G401.6 (cell line): ENCODE data around the gene ZNF2.
A peak's percentile ranks its signal among the peaks of the same experiment; 100 is the strongest.
"Not testable (repeated sequence)": the region's sequence is repeated elsewhere in the genome, so short reads cannot be mapped to it uniquely, and the experiment has no call there.

ENCODE experiments used
- FAIRE-seq: peaks from 2 replicates; lab custom pipeline; 2012; peaks lifted over from hg19 to GRCh38; lab: Jason Lieb, UNC

ZNF2 gene

DNA sequence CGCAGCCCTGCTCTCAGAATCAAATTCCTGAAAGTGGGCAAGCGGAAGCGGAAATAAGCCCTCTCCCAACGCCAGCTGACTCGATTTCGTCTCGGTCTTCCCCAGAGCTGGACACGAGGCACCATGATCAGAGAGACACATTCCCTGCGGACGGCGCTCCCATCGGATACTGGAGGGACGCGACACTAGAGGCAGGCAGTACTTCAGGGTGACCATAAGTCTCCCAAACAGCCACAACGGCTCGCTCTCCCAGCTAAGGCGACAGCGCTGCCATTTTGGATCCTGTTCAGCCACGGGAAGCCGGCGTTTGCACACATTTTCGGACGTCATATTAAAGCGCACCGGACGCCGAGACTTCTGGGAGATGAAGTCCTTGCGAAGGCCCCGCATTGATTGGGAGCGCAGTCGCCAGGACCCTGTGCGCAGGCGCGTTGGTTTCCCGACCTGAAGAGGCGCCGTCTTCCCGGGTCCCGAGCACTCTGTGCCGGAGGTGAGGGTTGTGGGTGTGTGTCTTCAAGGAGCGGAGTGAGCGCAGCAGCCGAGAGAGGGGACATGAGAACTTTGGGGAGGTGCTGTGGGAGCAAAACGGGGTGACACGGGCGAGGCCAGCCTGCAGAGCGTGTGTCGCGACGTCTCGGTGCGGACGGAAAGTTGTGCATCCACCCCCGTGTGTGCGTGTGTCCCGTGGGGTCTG, at the start of gene ZNF2:
Gene ZNF2, plus strand, starts transcription at position 439 of the 694 bp plus-strand sequence. CDS start 10,418 bp downstream, outside the sequence.
- peak; percentile 91 for FAIRE-seq

DNA sequence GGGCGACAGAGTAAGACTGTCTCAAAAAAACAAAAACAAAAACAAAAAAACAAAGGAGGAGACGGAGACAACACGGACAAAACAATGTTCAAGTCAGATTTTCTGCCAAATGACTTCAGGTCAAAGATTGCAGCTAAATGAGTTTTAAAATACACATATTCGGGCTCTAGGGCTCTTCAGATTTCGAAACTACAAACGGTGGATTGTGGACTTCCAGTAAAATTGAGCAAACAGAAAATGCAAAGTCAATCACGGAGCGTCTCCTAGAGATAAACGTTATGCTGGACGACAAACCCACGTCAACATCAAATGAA, 44.6 kb upstream of the ZNF2 start:
- no peak for FAIRE-seq

DNA sequence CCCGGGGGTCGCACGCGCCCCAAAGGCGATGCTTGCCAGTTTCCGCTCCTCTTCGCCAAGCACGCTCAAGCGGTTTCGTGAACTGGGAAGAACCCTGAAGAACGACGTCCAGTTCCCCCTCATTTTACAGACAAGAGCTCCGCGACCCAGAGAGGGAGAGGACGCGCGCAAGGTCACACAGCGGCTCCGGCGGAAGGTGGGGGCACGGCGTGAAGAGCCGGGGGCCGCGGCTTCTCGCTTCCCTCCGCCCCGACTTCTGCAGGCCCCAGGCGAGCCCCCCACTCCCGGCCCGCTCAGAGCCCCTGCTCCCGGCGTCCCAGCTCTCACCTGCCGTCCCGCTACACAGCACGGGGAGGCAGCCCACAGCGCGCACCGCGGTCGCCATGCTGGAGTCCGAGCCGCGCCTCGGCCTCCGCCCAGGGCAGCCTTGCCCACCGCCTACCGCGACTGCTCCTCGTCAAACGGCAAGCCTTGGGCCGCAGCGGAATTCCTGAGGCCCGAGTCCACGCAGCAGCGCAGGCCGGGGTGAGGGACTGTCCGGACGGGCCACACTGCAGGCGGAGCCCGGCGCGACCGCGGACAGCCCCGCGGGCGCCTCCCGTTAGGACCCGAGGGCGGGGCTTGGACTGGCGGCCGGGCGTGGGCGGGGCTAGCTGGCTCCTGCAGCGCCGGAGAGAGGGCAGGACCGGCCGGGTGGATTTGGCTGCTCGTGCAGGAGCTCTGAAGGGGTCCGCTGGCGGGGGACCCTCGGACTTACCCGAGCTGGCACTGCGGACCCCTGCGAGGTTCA, 44.0 kb upstream of the ZNF2 start, which contains the start of gene MRPS5:
Gene MRPS5, minus strand, starts transcription at position 402 of the 790 bp plus-strand sequence. Its CDS starts 17 bp downstream, at position 385.
- FAIRE-seq: no peak

DNA sequence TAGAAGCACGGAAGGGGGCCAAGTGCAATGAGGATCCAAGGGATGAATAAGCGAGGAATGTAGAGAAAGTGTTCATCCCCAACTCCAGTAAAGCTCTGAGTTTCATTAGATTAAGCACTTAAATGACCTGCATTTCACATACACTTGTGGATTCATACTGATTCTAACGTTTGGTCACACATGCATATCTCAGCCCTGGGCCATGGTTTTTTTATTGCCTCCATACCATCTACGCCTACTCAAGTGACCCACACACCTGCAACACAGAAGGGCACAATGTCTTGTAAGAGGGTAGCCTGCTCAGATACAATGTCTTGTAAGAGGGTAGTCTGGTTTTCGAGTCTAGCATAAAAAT, 43.4 kb upstream of the ZNF2 start:
- no peak for FAIRE-seq

DNA sequence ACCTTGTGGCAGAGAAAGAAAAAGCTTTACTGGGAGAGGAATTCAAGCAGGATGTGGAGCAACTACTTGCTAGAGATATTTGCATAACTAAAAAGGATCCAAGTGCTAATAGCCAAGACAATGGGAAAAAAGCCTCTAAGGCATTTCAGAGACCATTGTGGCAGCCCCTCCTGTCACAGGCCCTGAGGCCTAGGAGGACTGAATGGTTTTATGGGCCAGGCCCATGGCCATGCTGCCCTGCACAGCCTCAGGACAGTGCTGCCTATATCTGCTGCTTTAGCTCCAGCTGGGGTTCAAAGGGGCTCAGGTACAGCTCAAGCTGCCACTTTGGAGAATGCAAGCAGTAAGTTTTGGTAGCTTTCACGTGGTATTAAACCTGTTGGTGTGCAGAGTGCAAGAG, 26.9 kb upstream of the ZNF2 start:
- no peak for FAIRE-seq

DNA sequence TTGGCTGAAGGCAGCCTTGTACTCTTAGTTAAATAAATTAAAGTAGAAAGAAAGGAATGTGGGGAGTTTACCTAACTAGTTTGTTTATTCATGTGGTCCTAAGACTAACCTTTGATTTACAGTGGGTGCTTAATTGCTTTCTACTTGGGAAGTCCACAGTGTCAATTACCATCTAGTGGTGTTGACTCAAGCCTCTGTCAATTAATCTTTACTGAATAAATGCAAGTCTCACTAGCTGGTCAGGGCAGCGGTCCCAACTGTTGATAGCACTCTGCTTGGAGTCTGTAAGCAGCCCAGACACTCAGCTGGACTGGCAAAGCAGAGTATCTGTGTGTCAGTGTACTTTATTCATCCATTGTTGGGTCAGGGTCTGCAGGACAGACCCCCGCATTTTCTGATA, 21.8 kb upstream of the ZNF2 start:
- FAIRE-seq: no peak

DNA sequence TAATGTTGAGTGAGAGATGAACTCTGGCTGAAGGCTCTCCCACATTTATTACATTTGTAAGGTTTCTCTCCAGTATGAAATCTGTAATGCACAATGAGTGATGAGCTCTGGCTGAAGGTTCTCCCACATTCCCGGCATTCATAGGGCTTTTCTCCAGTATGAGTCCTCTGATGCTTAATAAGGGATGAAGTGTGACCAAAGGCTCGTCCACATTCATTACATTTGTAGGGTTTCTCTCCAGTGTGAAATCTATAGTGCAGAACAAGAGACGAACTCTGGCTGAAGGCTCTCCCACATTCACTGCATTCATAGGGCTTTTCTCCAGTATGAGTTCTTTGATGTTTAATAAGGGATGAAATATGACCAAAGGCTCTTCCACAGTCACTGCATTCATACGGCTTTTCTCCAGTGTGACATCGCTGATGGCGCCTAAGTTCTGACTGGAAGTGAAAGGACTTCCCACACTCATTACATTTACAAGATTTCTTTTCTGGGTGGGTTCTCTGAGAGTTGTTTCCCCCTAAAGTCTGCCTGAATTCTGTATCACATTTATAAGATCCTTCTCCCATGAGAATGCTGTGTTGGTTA, 16.1 kb upstream of the ZNF2 start:
- no peak for FAIRE-seq

DNA sequence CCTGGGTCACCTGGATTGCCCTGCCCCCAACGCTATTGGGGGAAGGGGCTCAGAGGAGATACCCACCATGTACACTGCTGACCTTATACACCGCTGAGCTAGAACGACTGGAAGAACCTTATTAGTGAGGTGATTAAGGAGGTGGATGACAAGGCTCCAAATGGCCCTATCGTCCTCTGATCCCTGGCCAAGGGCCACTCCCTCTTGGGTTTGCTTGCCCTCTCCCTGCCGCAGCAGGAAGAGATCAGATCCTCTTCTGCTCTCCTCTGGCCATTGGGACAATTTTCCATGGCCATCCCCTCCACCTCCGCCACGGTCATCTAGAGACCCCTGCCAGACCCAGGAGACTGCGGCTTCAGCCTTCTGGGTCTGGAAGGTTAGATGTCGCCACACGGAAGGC, 7.2 kb upstream of the ZNF2 start:
- no peak for FAIRE-seq

DNA sequence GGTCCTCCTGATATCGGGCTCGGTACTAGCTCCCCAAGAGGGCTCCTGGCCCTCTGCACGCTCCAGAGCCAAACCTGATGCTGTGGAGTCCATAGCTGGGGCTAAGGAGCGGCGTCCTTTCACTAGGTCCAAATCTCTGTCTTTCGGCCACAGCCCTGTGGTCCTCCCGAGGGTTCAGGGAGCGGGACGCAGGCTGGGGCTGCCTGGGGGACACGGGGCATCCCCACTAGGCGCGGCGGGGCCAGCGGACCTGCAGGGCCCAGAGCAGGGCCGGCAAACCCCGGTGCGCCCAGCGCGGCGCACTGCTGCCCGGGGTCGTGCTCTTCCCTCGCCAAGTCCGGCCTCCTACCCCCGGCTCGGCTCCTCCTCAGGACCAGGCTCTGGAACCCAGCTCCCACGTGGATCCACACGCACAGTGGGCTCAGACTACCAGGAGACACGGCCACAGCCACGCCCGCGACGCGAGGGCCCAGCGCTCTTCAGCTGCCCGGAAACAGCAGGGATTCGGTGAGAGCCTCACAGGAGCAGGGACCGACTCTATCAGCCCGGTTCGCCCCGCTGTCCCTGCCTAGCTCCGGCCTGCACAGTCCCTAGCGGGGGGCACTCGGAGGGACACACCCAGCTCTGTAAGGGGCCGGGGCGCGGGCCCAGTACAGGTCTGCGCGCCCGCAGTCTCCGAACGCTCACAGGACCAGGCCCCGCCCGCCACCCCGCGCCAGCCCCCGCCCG, 6.6 kb upstream of the ZNF2 start:
- FAIRE-seq: no peak

DNA sequence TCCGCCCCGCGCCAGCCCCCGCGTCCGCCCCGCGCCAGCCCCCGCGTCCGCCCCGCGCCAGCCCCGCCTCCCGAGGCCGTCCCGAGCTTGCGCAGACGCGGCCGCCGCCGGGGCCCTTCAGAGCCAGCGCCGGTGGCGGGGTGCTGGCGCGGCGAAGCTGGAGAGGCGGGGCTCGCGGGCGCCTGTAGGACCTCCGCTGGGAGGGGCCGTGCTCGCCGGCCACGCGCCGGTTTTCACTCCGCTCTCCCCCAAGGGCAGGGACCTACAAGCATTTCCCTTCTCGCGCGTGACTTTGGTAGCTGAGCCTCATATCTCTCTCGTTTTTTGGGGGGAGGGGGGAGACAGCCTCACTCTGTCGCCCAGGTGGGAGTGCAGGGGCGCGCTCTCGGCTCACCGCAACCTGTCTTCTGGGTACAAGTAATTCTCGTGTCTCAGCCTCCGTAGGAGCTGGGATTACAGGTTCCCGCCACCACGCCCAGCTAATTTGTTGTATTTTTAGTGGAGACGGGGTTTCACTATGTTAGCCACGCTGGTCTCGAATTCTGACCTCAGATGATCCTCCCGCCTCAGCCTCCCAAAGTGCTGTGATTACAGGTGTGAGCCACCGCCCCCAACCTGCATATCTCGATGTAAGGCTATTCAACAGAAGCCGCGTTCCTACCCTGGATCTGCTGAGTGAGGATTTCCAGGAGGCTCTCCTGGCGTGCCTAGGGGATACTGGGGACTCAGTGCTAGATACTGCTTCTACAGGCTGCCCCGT, 5.7 kb upstream of the ZNF2 start, which contains the start of gene ZNF514:
Gene ZNF514, minus strand, starts transcription at position 159 of the 760 bp plus-strand sequence. CDS start 6,595 bp downstream, outside the sequence.
- no peak for FAIRE-seq

DNA sequence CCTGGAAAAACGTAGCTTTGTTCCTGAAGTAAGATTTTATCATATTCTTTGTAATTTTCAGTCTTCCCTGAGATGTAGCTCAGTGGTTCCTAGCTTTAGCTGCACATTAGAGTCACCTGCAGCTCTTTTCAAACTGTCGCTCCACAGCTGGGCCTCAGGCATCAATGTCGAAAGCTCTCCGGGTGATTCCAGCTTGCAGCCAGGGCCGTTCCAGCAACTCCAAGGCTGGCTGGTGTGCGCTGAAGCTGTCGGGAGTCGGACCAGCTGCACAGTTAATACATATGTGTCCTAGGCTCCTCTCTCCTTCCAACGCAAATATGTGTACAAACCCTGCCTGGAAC, 609 bp upstream of the ZNF2 start:
- no peak for FAIRE-seq

DNA sequence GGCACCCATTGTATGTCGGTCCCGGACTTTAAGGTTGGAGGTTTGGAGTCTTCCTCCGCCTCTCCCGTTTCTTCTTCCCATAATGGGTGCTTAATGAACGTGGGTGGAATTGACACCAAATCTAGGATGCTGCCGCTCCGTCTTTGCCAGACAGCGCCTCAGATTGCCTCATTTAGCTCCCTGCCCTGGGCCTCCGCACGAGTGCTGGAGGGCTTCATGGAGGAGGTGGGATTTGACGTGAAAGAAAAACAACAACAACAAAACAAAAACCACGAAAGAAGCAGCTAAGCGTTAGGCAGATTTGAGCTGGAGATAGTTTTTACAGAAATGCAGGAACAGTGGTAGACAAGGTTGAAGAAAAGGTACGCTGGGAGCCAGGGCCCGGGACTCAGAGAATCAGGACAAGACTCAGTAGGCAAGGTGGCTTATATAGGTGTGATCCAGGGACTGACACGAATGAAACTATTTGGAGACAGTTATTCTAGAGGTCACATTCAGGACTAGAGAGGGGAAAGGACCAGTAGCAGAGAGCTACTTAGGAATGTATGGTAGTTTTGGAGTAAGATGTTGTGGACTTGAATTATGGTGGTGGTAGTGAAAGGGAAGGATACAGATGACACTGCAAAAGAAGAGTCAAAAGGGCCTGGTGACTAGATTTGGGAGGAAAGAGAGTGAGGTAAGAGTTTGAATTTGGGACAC, 605 bp downstream of the ZNF2 start:
- FAIRE-seq: no peak

DNA sequence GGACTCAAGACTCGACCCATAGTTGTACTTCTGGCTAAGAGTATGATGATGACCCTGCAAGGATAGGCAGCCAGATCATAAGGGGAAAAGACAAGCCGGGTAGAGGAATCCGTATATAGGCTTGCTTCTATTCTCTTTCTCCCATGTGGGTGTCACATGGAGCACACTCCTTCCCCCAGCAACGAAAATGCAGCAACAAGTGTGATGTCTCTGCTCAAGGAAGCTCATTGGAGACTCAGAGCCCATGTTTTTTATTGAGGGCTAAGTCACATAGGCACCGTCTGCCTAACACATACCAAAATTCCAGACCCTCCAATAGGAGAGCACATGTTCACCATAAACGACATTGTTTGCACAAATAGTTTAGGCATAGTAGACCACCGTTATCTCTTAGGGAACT, 6.3 kb downstream of the ZNF2 start:
- no peak for FAIRE-seq

DNA sequence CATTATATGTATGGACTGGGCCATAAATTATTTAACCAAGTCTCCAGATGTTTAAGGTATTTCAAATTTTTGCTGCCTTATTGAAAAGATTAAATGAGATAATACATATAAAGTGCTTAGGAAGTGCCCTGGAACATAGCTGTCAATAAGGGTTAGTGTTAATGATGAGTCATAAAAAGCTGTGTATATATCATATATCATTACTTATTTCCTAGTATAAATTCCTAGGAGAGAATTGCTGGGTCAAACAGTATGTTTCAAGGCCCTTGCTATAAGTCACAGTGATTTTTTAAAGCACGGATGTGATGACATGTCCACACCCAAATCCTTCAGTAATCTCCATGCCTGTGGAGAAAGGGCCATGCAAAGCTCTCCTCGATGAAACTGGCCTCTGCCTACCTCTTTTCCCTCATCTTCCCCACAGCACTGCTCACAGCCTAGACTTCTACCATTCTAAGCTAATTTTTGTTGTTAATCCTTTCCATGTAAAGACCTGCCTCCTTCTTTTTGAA, 8.5 kb downstream of the ZNF2 start:
- no peak for FAIRE-seq

DNA sequence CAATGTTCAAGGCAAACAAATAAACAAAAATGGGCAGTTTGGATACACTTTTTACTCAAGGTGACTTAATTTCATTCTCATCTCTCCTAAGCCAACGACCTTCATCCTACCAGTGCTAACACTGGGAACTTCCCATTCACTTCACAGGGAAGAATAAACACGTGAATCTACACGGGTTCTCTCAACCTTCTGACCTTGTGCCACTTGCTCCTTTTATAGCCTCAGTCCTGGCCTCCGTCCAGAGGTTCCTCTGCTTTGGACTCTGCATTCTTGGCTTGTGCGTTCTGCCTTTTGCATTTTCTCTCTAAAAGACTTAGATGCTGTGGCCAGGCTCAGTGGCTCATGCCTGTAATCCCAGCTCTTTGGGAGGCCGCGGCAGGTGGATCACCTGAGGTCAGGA, 13.8 kb downstream of the ZNF2 start:
- no peak for FAIRE-seq

DNA sequence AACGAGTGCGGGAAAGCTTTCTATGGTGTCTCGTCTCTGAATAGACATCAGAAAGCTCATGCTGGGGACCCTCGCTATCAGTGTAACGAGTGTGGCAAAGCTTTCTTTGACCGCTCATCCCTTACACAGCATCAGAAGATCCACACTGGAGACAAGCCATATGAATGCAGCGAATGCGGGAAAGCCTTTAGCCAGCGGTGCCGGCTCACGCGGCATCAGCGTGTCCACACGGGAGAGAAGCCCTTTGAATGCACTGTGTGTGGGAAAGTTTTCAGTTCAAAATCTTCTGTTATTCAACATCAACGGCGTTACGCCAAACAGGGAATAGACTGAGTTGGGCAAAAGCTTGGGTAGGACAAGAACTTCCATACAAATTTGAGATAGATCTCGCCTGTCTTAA, 16.2 kb downstream of the ZNF2 start:
- FAIRE-seq: no peak

DNA sequence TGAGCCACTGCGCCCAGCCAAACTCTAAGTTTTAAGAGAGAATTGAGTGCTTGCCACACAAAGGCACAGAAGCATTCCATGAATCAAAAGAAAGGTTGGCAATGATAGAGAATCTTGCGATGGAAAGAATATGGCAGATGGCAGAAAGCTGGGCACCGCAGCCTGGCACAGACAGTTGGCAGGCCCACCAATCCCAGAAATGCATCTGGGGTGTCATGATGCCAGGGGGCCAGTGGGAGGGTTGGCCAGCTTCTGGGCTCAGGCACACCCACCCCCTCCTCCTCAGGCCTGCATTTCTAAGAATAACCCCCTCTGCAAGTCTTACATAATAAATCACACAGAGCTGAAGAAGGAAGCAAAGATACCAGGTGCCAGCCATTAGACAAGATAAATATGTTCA, 19.6 kb downstream of the ZNF2 start:
- no peak for FAIRE-seq

DNA sequence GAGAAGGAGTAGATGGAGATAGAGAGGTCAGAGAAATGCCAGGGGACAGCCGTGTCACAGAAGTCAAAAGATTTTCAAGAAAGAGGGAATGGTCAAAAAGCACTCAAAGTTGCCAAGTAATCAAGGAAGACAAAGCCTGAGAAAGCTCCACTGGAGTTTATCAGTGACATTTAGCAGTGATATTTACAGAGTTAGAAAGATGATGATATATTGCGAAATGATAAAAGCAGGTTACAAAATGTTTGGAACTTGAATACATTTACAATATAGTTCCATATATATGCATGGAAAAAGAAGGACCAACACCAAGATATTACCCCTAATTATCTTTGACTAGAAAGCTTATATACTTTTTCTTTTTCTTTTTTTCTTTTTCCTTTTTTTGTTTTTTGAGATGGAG, 20.4 kb downstream of the ZNF2 start:
- FAIRE-seq: no peak

DNA sequence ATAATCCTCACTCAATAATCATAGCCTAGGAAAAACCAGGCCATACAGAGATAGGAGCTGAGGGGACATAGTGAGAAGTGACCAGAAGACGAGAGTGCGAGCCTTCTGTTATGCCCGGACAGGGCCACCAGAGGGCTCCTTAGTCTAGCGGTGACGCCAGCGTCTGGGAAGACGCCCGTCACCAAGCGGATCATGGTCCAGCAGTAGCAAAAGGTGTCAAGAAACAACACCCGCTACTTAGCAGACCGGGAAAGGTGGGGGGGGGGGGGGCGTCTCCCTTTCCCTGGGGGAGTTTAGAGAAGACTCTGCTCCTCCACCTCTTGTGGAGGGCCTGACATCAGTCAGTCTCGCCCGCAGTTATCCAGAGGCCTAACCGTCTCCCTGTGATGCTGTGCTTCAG, 27.3 kb downstream of the ZNF2 start:
- not testable (repeated sequence) for FAIRE-seq

DNA sequence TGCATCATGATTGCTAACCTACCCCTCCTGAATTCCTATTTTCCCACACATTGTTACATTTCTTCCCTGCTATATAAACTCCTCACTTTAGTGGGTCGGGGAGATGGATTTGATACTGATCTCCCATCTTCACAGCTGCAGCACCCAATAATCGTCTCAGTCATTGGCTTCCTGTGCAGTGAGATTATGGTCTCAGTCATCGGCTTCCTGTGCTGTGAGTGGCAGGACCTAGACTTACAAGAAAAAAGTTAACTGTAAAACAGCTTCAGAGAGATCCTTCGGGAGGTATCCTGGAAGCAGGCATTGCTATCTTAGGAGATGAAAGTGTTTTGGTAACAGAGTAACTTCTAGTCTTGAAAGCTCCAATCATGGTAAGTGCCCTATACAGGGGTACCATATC, 38.3 kb downstream of the ZNF2 start:
- no peak for FAIRE-seq

DNA sequence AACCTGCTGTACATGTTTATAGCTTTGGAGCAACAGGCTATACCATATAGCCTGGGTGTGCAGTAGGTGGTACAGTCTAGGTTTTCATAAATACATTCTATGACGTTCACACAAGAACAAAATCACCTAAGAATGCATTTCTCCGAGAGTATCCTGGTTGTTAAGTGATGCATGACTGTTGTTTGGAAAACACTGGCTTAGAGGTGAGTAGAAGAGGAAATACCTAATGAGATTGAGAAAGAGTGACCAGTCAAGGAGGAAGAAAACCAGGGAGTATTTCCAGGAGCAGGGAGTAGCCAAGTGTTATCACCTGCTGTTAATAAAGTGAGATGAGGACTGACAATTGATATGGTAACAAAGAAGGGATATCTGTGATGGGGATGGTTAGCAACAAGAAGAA, 38.8 kb downstream of the ZNF2 start:
- FAIRE-seq: no peak
